Measurements from ENCODE around the gene ASF1A.

GRCh38 chr6:118869894-118870589, 23.9 kb upstream of the ASF1A start:
- no peak for TF ChIP-seq EZH2phosphoT487 (IDR thresholded peaks at IDR 0.05; ENCODE audit: insufficient read depth, low read depth)
- no peak for TF ChIP-seq EZH2 (IDR thresholded peaks at IDR 0.05; ENCODE audit: insufficient read depth, poor library complexity, severe bottlenecking)

Measured in GM23248 (cell line).